OCI-LY7 (cell line): ENCODE results near the gene GPN1. TPM values are rescaled to one million over a fixed set of nuclear protein-coding genes. Genes with fewer than 3 reads are reported as not detected.
A peak's percentile ranks its signal among the peaks of the same experiment; 100 is the strongest.

Source experiments
- BruUV-seq: library from RNA; stranded (reverse); fragments of 400-500 nt; replicated peaks from 2 replicates; lab custom pipeline; 2021; lab: Mats Ljungman, UMichigan
- CTCF ChIA-PET: fragments of 300-600 bp; sonication (Branson Sonifier 250); formaldehyde crosslinking; loops from one replicate; lab custom pipeline; 2022; ENCODE audit warnings: antibody characterized with exemption; ENCODE audit not compliant: unreplicated experiment; lab: Charles Lee
- POLR2A ChIA-PET: fragments of 300-600 bp; sonication (Branson Sonifier 250); formaldehyde crosslinking; loops from one replicate; lab custom pipeline; 2022; ENCODE audit warnings: antibody characterized with exemption; lab: Charles Lee
- DNase-seq: peaks from one replicate; pipeline ENCODE4 v3.0.0-alpha.2; 2015; ENCODE audit warnings: low spot score
- H2AFZ ChIP-seq: fragments of 200-600 bp; sonication (generic), shearing (Covaris generic); 2 replicates; pipeline ENCODE4 v1.6.1; 2014; ENCODE audit warnings: mild to moderate bottlenecking, antibody characterized with exemption, low read length, moderate library complexity
- H3K27ac ChIP-seq: fragments of 200-600 bp; sonication (generic); 2 replicates; pipeline ENCODE4 v1.5.1; 2014; ENCODE audit warnings: mixed run types, low read depth, mild to moderate bottlenecking, moderate library complexity, low read length, inconsistent platforms; ENCODE audit not compliant: poor library complexity, severe bottlenecking
- H3K36me3 ChIP-seq: fragments of 200-600 bp; sonication (generic); 2 replicates; pipeline ENCODE4 v1.6.1; 2014; ENCODE audit warnings: mild to moderate bottlenecking, antibody characterized with exemption, low read length, moderate library complexity, mixed read lengths; ENCODE audit not compliant: insufficient read depth
- H3K4me1 ChIP-seq: fragments of 200-600 bp; sonication (generic); 2 replicates; pipeline ENCODE4 v1.5.1; 2014; ENCODE audit warnings: mild to moderate bottlenecking, low read length; ENCODE audit not compliant: insufficient read depth, poor library complexity, severe bottlenecking
- H3K4me2 ChIP-seq: fragments of 200-600 bp; sonication (generic); 2 replicates; pipeline ENCODE4 v1.6.1; 2014; ENCODE audit warnings: mild to moderate bottlenecking, low read length
- H3K4me3 ChIP-seq: fragments of 200-600 bp; sonication (generic); 2 replicates; pipeline ENCODE4 v1.5.1; 2014; ENCODE audit warnings: mild to moderate bottlenecking, low read depth, low read length; ENCODE audit not compliant: poor library complexity, severe bottlenecking
- H3K79me2 ChIP-seq: fragments of 200-600 bp; sonication (generic); 2 replicates; pipeline ENCODE4 v1.6.1; 2016; ENCODE audit warnings: low read depth, mild to moderate bottlenecking, low read length, moderate library complexity, mixed read lengths; ENCODE audit not compliant: insufficient read depth
- H3K9me2 ChIP-seq: fragments of 200-600 bp; sonication (generic); 2 replicates; pipeline ENCODE4 v1.6.1; 2016; ENCODE audit warnings: mild to moderate bottlenecking, low read length, mixed read lengths; ENCODE audit not compliant: insufficient read depth
- H3K9me3 ChIP-seq: fragments of 200-600 bp; sonication (generic); 2 replicates; pipeline ENCODE4 v1.6.1; 2014; ENCODE audit warnings: mild to moderate bottlenecking, mixed run types, low read length, mixed read lengths
- H4K20me1 ChIP-seq: fragments of 200-600 bp; sonication (generic); 2 replicates; pipeline ENCODE4 v1.6.1; 2014; ENCODE audit warnings: mild to moderate bottlenecking, antibody characterized with exemption, low read length, moderate library complexity, mixed read lengths; ENCODE audit not compliant: insufficient read depth
- EZH2phosphoT487 ChIP-seq: fragments of 200-600 bp; sonication (generic); IDR thresholded peaks from 2 replicates; pipeline ENCODE4 v1.6.1; 2018; ENCODE audit warnings: low read depth, borderline replicate concordance, mild to moderate bottlenecking, mixed run types, antibody characterized with exemption, low read length, moderate library complexity, mixed read lengths
- intact Hi-C: fragments of 100-400 bp; cut with micrococcal nuclease; formaldehyde crosslinking; loops from one replicate; pipeline ENCODE4 v1.10.0; 2022; ENCODE audit not compliant: unreplicated experiment
- total RNA-seq, 2 experiments: library from RNA; depleted of rRNA in 1 of 2; stranded (reverse); fragments of >200 nt in 1 of 2; shearing (Covaris generic) in 1 of 2; gene quantifications; 2 replicates each; pipeline ENCODE4 v1.2.3, GENCODE V29; 2014 to 2022
- TF ChIP-seq, protein P1 (sequence below): fragments of 200-600 bp; sonication (generic); conservative IDR thresholded peaks from 2 replicates; pipeline ENCODE4 v1.5.1; 2014; ENCODE audit warnings: mild to moderate bottlenecking, antibody characterized with exemption, low read length, moderate library complexity, mixed read lengths

Gene GPN1
- total RNA-seq, 2 experiments from 2014 or later, result 31.1 to 36.6 TPM

DNA sequence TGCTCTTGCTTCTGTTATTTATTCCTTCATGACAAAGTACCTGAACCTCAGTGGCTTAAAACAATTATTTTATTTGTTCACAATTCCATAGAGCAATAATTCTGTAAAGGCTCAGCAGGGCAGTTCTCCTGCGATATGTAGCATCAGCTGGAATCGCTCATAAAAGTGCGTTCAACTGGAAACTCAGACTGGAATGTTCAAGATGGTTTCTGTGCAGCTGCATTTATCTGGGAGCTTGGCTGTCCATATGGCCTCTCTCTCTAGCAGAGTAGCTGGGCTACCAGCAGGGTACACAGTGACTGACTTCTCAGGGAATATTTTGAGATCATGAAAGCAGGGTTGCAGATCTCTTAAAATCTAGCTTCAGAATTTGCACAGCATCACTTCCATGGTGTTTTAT lies 13.5 kb upstream of the GPN1 start:
- Histone ChIP-seq H3K36me3 (peaks cover 87% of the 10 kb centered on the region), H3K9me3 (no peaks in the 10 kb centered on the region)

DNA sequence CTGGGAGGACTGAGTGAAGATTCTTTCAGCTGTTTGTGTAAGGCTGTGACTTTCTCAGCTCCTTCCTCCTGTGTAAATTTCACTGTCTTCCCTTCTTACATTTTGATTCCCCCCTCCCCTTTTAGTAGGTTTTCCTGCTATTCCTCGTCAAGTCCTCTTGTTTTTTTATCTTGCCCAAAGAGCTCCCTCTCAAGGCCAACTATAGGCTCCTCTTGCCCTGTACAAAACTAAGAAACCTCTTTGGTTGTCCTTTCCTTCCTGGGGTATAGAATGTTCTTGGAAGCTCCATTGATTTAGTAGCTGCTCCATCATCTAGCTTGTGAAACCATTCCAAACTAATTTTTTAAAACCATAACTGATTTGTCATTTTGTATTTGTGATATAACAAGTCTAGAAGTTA lies 7.3 kb upstream of the GPN1 start:
- ChIA-PET POLR2A (interaction anchor here (1.3 to 1.4 kb wide), 2 partner anchors 36 to 69 kb away, joined by 3 to 5 read pairs; no protein-coding TSS in a partner anchor), CTCF (no interaction called here)
- intact Hi-C loops, result no loop called here
- no peak overlapping the region for H3K4me2 ChIP-seq
- no TSS peak for BruUV-seq
- no peaks in the 10 kb centered on the region for H3K9me3 ChIP-seq
- H4K20me1 ChIP-seq, result no peaks in the 10 kb centered on the region
- no peaks in the 10 kb centered on the region for H3K9me2 ChIP-seq
- peaks cover 7% of the 10 kb centered on the region for H3K4me1 ChIP-seq
- H3K36me3 ChIP-seq, result peaks cover 84% of the 10 kb centered on the region
- H3K27ac ChIP-seq, result no peak overlapping the region
- DNase-seq, result no peak
- H2AFZ ChIP-seq, result no peak overlapping the region
- no peaks in the 10 kb centered on the region for H3K79me2 ChIP-seq
- no peak overlapping the region for H3K4me3 ChIP-seq
- TF ChIP-seq, protein P1, sequence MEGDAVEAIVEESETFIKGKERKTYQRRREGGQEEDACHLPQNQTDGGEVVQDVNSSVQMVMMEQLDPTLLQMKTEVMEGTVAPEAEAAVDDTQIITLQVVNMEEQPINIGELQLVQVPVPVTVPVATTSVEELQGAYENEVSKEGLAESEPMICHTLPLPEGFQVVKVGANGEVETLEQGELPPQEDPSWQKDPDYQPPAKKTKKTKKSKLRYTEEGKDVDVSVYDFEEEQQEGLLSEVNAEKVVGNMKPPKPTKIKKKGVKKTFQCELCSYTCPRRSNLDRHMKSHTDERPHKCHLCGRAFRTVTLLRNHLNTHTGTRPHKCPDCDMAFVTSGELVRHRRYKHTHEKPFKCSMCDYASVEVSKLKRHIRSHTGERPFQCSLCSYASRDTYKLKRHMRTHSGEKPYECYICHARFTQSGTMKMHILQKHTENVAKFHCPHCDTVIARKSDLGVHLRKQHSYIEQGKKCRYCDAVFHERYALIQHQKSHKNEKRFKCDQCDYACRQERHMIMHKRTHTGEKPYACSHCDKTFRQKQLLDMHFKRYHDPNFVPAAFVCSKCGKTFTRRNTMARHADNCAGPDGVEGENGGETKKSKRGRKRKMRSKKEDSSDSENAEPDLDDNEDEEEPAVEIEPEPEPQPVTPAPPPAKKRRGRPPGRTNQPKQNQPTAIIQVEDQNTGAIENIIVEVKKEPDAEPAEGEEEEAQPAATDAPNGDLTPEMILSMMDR, result peak; percentile 40; the same call in 1 of the 2 replicates
- TF ChIP-seq EZH2phosphoT487, result no peak

More for the DNA sequence above, 13.5 kb upstream of the GPN1 start:
- no peaks in the 10 kb centered on the region for H3K79me2 ChIP-seq
- TF ChIP-seq EZH2phosphoT487, result no peak
- TF ChIP-seq, protein P1, result no peak
- no peaks in the 10 kb centered on the region for H4K20me1 ChIP-seq
- CTCF ChIA-PET, result no interaction called here
- H2AFZ ChIP-seq, result no peak overlapping the region
- no peak overlapping the region for H3K27ac ChIP-seq
- POLR2A ChIA-PET, result interaction anchor here (0.5 to 1.4 kb wide), 3 partner anchors 16 to 91 kb away, joined by 3 to 4 read pairs (median 3); no protein-coding TSS in a partner anchor
- no peak overlapping the region for H3K4me3 ChIP-seq
- H3K4me1 ChIP-seq, result no peaks in the 10 kb centered on the region
- DNase-seq, result no peak
- no TSS peak for BruUV-seq
- intact Hi-C loops, result no loop called here
- no peaks in the 10 kb centered on the region for H3K9me2 ChIP-seq
- H3K4me2 ChIP-seq, result no peak overlapping the region

DNA sequence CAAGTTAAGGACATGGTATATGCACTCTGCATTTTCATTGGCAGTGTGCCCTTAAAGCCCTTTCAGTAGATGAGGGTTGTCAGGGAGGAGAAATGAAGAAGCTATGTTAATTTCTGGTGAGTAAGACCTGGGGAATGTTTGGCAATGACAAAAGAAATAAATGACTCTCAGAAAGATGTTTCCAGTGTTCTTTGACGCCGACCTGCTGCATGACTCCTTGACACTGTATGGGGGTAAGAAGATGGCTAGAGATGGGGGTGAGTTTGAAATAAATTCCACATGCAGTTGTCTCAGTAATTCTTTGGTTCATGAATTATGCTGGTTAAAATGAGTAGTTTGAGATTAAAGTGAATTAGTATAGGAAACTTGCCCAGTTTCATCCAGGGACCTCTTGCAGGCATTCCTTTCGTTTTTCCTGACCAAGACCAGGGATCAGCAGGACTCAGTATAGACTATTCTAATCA lies 5.9 kb upstream of the GPN1 start:
- H3K9me2 ChIP-seq, result no peaks in the 10 kb centered on the region
- ChIA-PET POLR2A (interaction anchor here (1.4 kb wide), 1 partner anchor 37 kb away, joined by 5 read pairs; no protein-coding TSS in a partner anchor), CTCF (no interaction called here)
- H3K79me2 ChIP-seq, result peaks cover under 1% of the 10 kb centered on the region; the same call in 1 of the 2 replicates
- BruUV-seq, result no TSS peak
- H3K27ac ChIP-seq, result no peak overlapping the region
- no peaks in the 10 kb centered on the region for H4K20me1 ChIP-seq
- peaks cover 69% of the 10 kb centered on the region for H3K36me3 ChIP-seq
- no peak overlapping the region for H2AFZ ChIP-seq
- H3K4me2 ChIP-seq, result no peak overlapping the region
- no peaks in the 10 kb centered on the region for H3K9me3 ChIP-seq
- H3K4me1 ChIP-seq, result peaks cover 21% of the 10 kb centered on the region
- no peak for DNase-seq
- no peak for TF ChIP-seq EZH2phosphoT487
- TF ChIP-seq, protein P1, result no peak
- intact Hi-C loops, result no loop called here
- no peak overlapping the region for H3K4me3 ChIP-seq
